ENCODE results near the gene IL13RA1.

DNA sequence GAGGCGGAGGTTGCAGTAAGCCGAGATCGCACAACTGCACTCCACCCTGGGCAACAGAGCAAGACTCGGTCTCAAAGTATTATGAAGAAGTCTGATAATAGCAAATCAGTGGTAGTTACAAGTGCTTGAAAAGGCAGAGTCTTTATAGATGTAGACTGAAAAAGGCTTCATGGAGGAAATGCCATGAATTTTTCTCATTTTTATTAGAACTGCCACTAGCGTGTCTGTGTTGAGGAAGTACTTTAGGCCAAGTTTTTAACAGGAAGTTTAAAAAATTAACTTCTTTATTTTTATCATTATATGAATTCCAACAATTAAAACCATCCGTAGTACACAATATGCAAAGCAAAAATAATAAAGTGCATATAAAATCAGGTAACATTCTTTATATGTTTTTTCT lies 32.8 kb upstream of the IL13RA1 start:
- TF ChIP-seq POLR2A (IDR thresholded peaks at IDR 0.05; ENCODE audit: low read length): no peak
- no peak for TF ChIP-seq MAX (IDR thresholded peaks at IDR 0.05)
- TF ChIP-seq CTCF (IDR thresholded peaks at IDR 0.05): no peak

Data from A549 (cell line).